Neural cell (in vitro differentiated cells): ENCODE data around the gene CACNA2D1. TPM values are rescaled to one million over a fixed set of nuclear protein-coding genes. Genes with fewer than 3 reads are reported as not detected.

Source experiments
- H2AFZ ChIP-seq: fragments of 200-600, 300-800 bp; sonication (generic), shearing (Covaris generic); 2 replicates; pipeline ENCODE4 v1.6.0; 2014; ENCODE audit warnings: low read depth, mild to moderate bottlenecking, antibody characterized with exemption, low read length, moderate library complexity
- H3F3A ChIP-seq: fragments of 200-600 bp; shearing (Covaris generic); 2 replicates; pipeline ENCODE4 v1.6.1; 2016; ENCODE audit warnings: mild to moderate bottlenecking, moderate library complexity, mixed read lengths, antibody characterized with exemption, low read length; ENCODE audit not compliant: insufficient read depth, poor library complexity, severe bottlenecking
- H3K27ac ChIP-seq: fragments of 200-600, 300-800 bp; sonication (generic), shearing (Covaris generic); 2 replicates; pipeline ENCODE4 v1.5.1; 2014; ENCODE audit warnings: mild to moderate bottlenecking, low read length, moderate library complexity
- H3K27me3 ChIP-seq: fragments of 300-800, 200-600 bp; sonication (generic), shearing (Covaris generic); 2 replicates; pipeline ENCODE4 v1.6.0; 2014; ENCODE audit warnings: mild to moderate bottlenecking, low read depth, low read length, moderate library complexity; ENCODE audit not compliant: insufficient read depth
- H3K36me3 ChIP-seq: fragments of 300-800, 200-600 bp; sonication (generic), shearing (Covaris generic); 2 replicates; pipeline ENCODE4 v1.5.1; 2014; ENCODE audit warnings: mild to moderate bottlenecking, antibody characterized with exemption, low read length, moderate library complexity; ENCODE audit not compliant: insufficient read depth
- H3K4me2 ChIP-seq: fragments of 300-800, 200-600 bp; sonication (generic), shearing (Covaris generic); 2 replicates; pipeline ENCODE4 v1.6.0; 2014; ENCODE audit warnings: mild to moderate bottlenecking, low read length
- H3K4me3 ChIP-seq: fragments of 300-800, 200-600 bp; sonication (generic), shearing (Covaris generic); 2 replicates; pipeline ENCODE4 v1.5.1; 2014; ENCODE audit warnings: mild to moderate bottlenecking, low read length, moderate library complexity
- H3K79me2 ChIP-seq: fragments of 200-600 bp; shearing (Covaris generic); replicated peaks from 2 replicates; pipeline ENCODE4 v1.6.0; 2014; ENCODE audit warnings: mild to moderate bottlenecking, low read length, moderate library complexity; ENCODE audit not compliant: insufficient read depth
- H3K9ac ChIP-seq: fragments of 300-800, 200-600 bp; sonication (generic), shearing (Covaris generic); 2 replicates; pipeline ENCODE4 v1.6.1; 2016; ENCODE audit warnings: mild to moderate bottlenecking, low read length, mixed read lengths
- H3K9me2 ChIP-seq: fragments of 200-600 bp; shearing (Covaris generic); 2 replicates; pipeline ENCODE4 v1.6.1; 2016; ENCODE audit warnings: mild to moderate bottlenecking, low read length, mixed read lengths; ENCODE audit not compliant: insufficient read depth
- H3K9me3 ChIP-seq: fragments of 200-600, 300-800 bp; sonication (generic), shearing (Covaris generic); 2 replicates; pipeline ENCODE4 v1.6.1; 2016; ENCODE audit warnings: mild to moderate bottlenecking, mixed run types, low read length, moderate library complexity, mixed read lengths
- H4K20me1 ChIP-seq: fragments of 200-600 bp; shearing (Covaris generic); 2 replicates; pipeline ENCODE4 v1.6.1; 2016; ENCODE audit warnings: mild to moderate bottlenecking, mixed run types; ENCODE audit not compliant: insufficient read depth
- CTCF ChIP-seq: fragments of 450-650 bp; IDR thresholded peaks from 2 replicates; pipeline ENCODE4 v1.5.1; 2014; ENCODE audit warnings: antibody characterized with exemption, mild to moderate bottlenecking, moderate library complexity; ENCODE audit not compliant: poor library complexity, severe bottlenecking
- EP300 ChIP-seq: fragments of 450-650 bp; conservative IDR thresholded peaks from 2 replicates; pipeline ENCODE4 v1.6.1; 2014; ENCODE audit warnings: antibody characterized with exemption, mild to moderate bottlenecking, moderate library complexity; ENCODE audit not compliant: poor library complexity, severe bottlenecking
- EZH2 ChIP-seq: fragments of 200-600, 300-800 bp; shearing (Covaris generic), sonication (generic); IDR thresholded peaks from 2 replicates; pipeline ENCODE4 v1.6.1; 2014; ENCODE audit warnings: antibody characterized with exemption, low read length, borderline replicate concordance, mild to moderate bottlenecking; ENCODE audit not compliant: insufficient read depth, poor library complexity, severe bottlenecking
- MXI1 ChIP-seq: fragments of 450-650 bp; conservative IDR thresholded peaks from 2 replicates; pipeline ENCODE4 v1.6.1; 2014; ENCODE audit warnings: antibody characterized with exemption, mild to moderate bottlenecking; ENCODE audit not compliant: poor library complexity, severe bottlenecking
- POLR2AphosphoS5 ChIP-seq: IDR thresholded peaks from 2 replicates; pipeline ENCODE4 v1.6.1; 2012
- RAD21 ChIP-seq: fragments of 450-650 bp; conservative IDR thresholded peaks from 2 replicates; pipeline ENCODE4 v1.6.1; 2014; ENCODE audit warnings: antibody characterized with exemption, mild to moderate bottlenecking, moderate library complexity
- REST ChIP-seq: IDR thresholded peaks from 2 replicates; pipeline ENCODE4 v1.6.1; 2012; ENCODE audit warnings: borderline replicate concordance
- SMC3 ChIP-seq: fragments of 450-650 bp; conservative IDR thresholded peaks from 2 replicates; pipeline ENCODE4 v1.6.1; 2014; ENCODE audit warnings: antibody characterized with exemption, mild to moderate bottlenecking, moderate library complexity; ENCODE audit not compliant: poor library complexity
- TAF1 ChIP-seq: IDR thresholded peaks from 2 replicates; pipeline ENCODE4 v1.6.1; 2012; ENCODE audit warnings: low read depth
- polyA plus RNA-seq: library from polyadenylated mRNA; depleted of rRNA; stranded (reverse); fragments of >200 nt; gene quantifications from 2 replicates; pipeline ENCODE4 v1.2.3, GENCODE V29; 2014

The CACNA2D1 gene
- polyA plus RNA-seq, 1 donor from 2014 or later, result 7.0 TPM

- Histone ChIP-seq H3K9me3 (no peaks in the 10 kb centered on the region), H3K4me3 (no peak overlapping the region), H3F3A (no peaks in the 10 kb centered on the region), H3K9ac (no peak overlapping the region), H4K20me1 (no peaks in the 10 kb centered on the region), H3K36me3 (no peaks in the 10 kb centered on the region), H3K9me2 (no peaks in the 10 kb centered on the region), H3K27ac (no peak overlapping the region), H3K4me2 (no peak overlapping the region), H2AFZ (no peak overlapping the region), H3K27me3 (no peaks in the 10 kb centered on the region), H3K79me2 (no peaks in the 10 kb centered on the region)
- no peak for TF ChIP-seq MXI1
- TF ChIP-seq CTCF, result no peak
- TF ChIP-seq SMC3, result no peak
- TF ChIP-seq EP300, result no peak
- no peak for TF ChIP-seq REST
- TF ChIP-seq RAD21, result no peak
- no peak for TF ChIP-seq EZH2
- TF ChIP-seq TAF1, result no peak
- no peak for TF ChIP-seq POLR2AphosphoS5
Observed at GRCh38 chr7:81925530-81925929, 518.0 kb downstream of the CACNA2D1 start.

- TF ChIP-seq EZH2, result no peak
- TF ChIP-seq POLR2AphosphoS5, result no peak
- TF ChIP-seq MXI1, result no peak
- no peak for TF ChIP-seq REST
- TF ChIP-seq EP300, result no peak
- TF ChIP-seq TAF1, result no peak
- no peak for TF ChIP-seq CTCF
- no peak for TF ChIP-seq SMC3
- no peak for TF ChIP-seq RAD21
Observed at GRCh38 chr7:81924494-81924893, 519.1 kb downstream of the CACNA2D1 start.

More at GRCh38 chr7:81924494-81924893, 519.1 kb downstream of the CACNA2D1 start:
- no peaks in the 10 kb centered on the region for H3K36me3 ChIP-seq
- H3K27ac ChIP-seq, result no peak overlapping the region
- no peak overlapping the region for H2AFZ ChIP-seq
- H4K20me1 ChIP-seq, result no peaks in the 10 kb centered on the region
- H3K4me2 ChIP-seq, result no peak overlapping the region
- H3K9ac ChIP-seq, result no peak overlapping the region
- H3K9me3 ChIP-seq, result no peaks in the 10 kb centered on the region
- H3K27me3 ChIP-seq, result no peaks in the 10 kb centered on the region
- no peaks in the 10 kb centered on the region for H3F3A ChIP-seq
- H3K9me2 ChIP-seq, result no peaks in the 10 kb centered on the region
- H3K4me3 ChIP-seq, result no peak overlapping the region
- no peaks in the 10 kb centered on the region for H3K79me2 ChIP-seq
